Colon (tissue), 2 donors: ENCODE results near the gene RAD1.

Experiments
- FAIRE-seq: peaks from 2 replicates; lab custom pipeline; 2012; peaks lifted over from hg19 to GRCh38; lab: Jason Lieb, UNC
- donor health status: control.
- donor health status: control.

The RAD1 gene

GRCh38 chr5:34863946-34864345 is 51.4 kb downstream of the RAD1 start:
- no peak for FAIRE-seq

GRCh38 chr5:34859253-34859652 is 56.1 kb downstream of the RAD1 start:
- no peak for FAIRE-seq

- FAIRE-seq: no peak
These were observed 56.5 kb downstream of the RAD1 start for GRCh38 chr5:34858790-34859189.

DNA sequence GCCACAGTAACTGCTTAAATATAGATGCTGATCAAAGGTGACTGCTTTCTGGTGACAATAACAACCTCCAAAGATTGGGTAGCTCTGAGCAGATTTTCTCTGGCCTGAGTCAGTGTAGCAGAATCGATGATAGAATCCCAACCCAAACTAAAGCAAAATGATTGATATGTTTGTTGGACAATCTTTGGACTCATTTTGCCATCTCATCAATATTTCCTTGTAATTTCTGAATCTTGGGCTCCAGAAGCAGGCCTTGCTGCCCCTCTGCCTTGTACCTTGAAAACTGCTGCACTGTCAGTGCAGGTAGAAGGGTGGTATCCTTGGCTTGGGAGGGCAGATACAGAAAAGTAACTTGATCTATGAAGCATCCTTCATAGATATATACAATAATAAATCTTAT is 57.4 kb downstream of the RAD1 start:
- FAIRE-seq: no peak

GRCh38 chr5:34857161-34857560 is 58.1 kb downstream of the RAD1 start:
- no peak for FAIRE-seq
